ENCODE results near the gene DCTN2. TPM values are rescaled to one million over a fixed set of nuclear protein-coding genes. Genes with fewer than 3 reads are reported as not detected.

The DCTN2 gene
- total and polyA plus RNA-seq, 3 donors from 2014 or later: 109 to 196 (median 122) TPM

GRCh38 chr12:57541717-57542116 is 5.3 kb downstream of the DCTN2 start:
- no peak for DNase-seq
- H3K27me3 ChIP-seq: no peaks in the 10 kb centered on the region
- intact Hi-C loops (cut with DNase I; ENCODE audit: low total_unique reads): no loop called here
- H3K4me1 ChIP-seq: peaks cover 9% of the 10 kb centered on the region
- no peaks in the 10 kb centered on the region for H3K9me3 ChIP-seq
- no peaks in the 10 kb centered on the region for H3K36me3 ChIP-seq (ENCODE audit: low read depth, missing control alignments)
- H3K27ac ChIP-seq: no peak overlapping the region
- H3K4me3 ChIP-seq: no peak overlapping the region
- TF ChIP-seq POLR2A (IDR thresholded peaks at IDR 0.05) (no peak), CTCF (IDR thresholded peaks at IDR 0.05) (no peak)
- 79 to 83% methylated on average over 2 of the region's 2 CpGs for WGBS, 2 donors

- intact Hi-C loops (cut with DNase I; ENCODE audit: low total_unique reads): no loop called here
- Histone ChIP-seq H3K9me3 (no peaks in the 10 kb centered on the region), H3K27me3 (no peaks in the 10 kb centered on the region), H3K27ac (no peak overlapping the region), H3K36me3 (ENCODE audit: low read depth, missing control alignments) (no peaks in the 10 kb centered on the region), H3K4me1 (peaks cover 4% of the 10 kb centered on the region), H3K4me3 (no peak overlapping the region)
- 44 to 46% methylated on average over 2 of the region's 2 CpGs for WGBS, 2 donors
- no peak for DNase-seq
- TF ChIP-seq CTCF (IDR thresholded peaks at IDR 0.05) (no peak), POLR2A (IDR thresholded peaks at IDR 0.05) (no peak)
Measured at GRCh38 chr12:57541001-57541400, 6.0 kb downstream of the DCTN2 start.

GRCh38 chr12:57539134-57539768 is 7.7 kb downstream of the DCTN2 start:
- no peaks in the 10 kb centered on the region for H3K27me3 ChIP-seq
- TF ChIP-seq CTCF (IDR thresholded peaks at IDR 0.05) (no peak), POLR2A (IDR thresholded peaks at IDR 0.05) (no peak)
- 81 to 89% methylated on average over 5 of the region's 5 CpGs for WGBS, 2 donors
- H3K36me3 ChIP-seq (ENCODE audit: low read depth, missing control alignments): no peaks in the 10 kb centered on the region
- DNase-seq: no peak
- no peaks in the 10 kb centered on the region for H3K4me1 ChIP-seq
- no peak overlapping the region for H3K4me3 ChIP-seq
- no peak overlapping the region for H3K27ac ChIP-seq
- intact Hi-C loops (cut with DNase I; ENCODE audit: low total_unique reads): no loop called here
- H3K9me3 ChIP-seq: no peaks in the 10 kb centered on the region

- no peaks in the 10 kb centered on the region for H3K9me3 ChIP-seq
- H3K4me1 ChIP-seq: no peaks in the 10 kb centered on the region
- no peak overlapping the region for H3K27ac ChIP-seq
- H3K4me3 ChIP-seq: no peak overlapping the region
- no peaks in the 10 kb centered on the region for H3K36me3 ChIP-seq (ENCODE audit: low read depth, missing control alignments)
- no peaks in the 10 kb centered on the region for H3K27me3 ChIP-seq
- WGBS, 2 donors: 97 to 100% methylated on average over 1 of the region's 1 CpG
- DNase-seq: no peak
- intact Hi-C loops (cut with DNase I; ENCODE audit: low total_unique reads): no loop called here
- no peak for TF ChIP-seq CTCF (IDR thresholded peaks at IDR 0.05)
- no peak for TF ChIP-seq POLR2A (IDR thresholded peaks at IDR 0.05)
Measured at GRCh38 chr12:57536597-57536942, 10.4 kb downstream of the DCTN2 start.

All from testis (tissue), 3 donors.